HG03575 (cell line): Measurements from ENCODE around the gene SLF2.

Experiments
- ATAC-seq: cut with Tn5 transposase; IDR thresholded peaks from one replicate; pipeline ENCODE4 v1.9.1; 2021; ENCODE audit not compliant: unreplicated experiment, insufficient number of reproducible peaks, low FRiP score; ENCODE audit errors: extremely low read depth

SLF2 gene

GRCh38 chr10:101007099-101007711, 94.4 kb downstream of the SLF2 start:
- no peak for ATAC-seq

- no peak for ATAC-seq
These were observed 95.4 kb downstream of the SLF2 start for GRCh38 chr10:101007915-101008822.

- ATAC-seq: no peak
These were observed 96.2 kb downstream of the SLF2 start for GRCh38 chr10:101008823-101009423.

- ATAC-seq: no peak
These were observed 97.6 kb downstream of the SLF2 start for GRCh38 chr10:101010329-101010728.

- no peak for ATAC-seq
These were observed 99.0 kb downstream of the SLF2 start for GRCh38 chr10:101011517-101012423.

GRCh38 chr10:101012525-101013364, 100.0 kb downstream of the SLF2 start:
- peak; percentile 65 for ATAC-seq

- no peak for ATAC-seq
These were observed 100.6 kb downstream of the SLF2 start for GRCh38 chr10:101013365-101013825.

GRCh38 chr10:101014230-101014884, 101.6 kb downstream of the SLF2 start:
- ATAC-seq: no peak
